HG03354 (cell line): ENCODE data around the gene A2ML1.
"Not testable (repeated sequence)": the region's sequence is repeated elsewhere in the genome, so short reads cannot be mapped to it uniquely, and the experiment has no call there.

ENCODE experiments used
- ATAC-seq: cut with Tn5 transposase; IDR thresholded peaks from one replicate; pipeline ENCODE4 v1.9.1; 2021; ENCODE audit warnings: mild to moderate bottlenecking; ENCODE audit not compliant: unreplicated experiment, poor library complexity, severe bottlenecking

Gene A2ML1

GRCh38 chr12:8813572-8814357 lies 8.7 kb upstream of the A2ML1 start:
- ATAC-seq: no peak

- ATAC-seq: no peak
Measured at GRCh38 chr12:8816448-8817050, 5.9 kb upstream of the A2ML1 start.

GRCh38 chr12:8817856-8818255 lies 4.6 kb upstream of the A2ML1 start:
- ATAC-seq: no peak

- no peak for ATAC-seq
Measured at GRCh38 chr12:8818526-8818925, 3.9 kb upstream of the A2ML1 start.

GRCh38 chr12:8819666-8819980 lies 2.8 kb upstream of the A2ML1 start:
- ATAC-seq: no peak

GRCh38 chr12:8820676-8821407 lies 1.6 kb upstream of the A2ML1 start:
- ATAC-seq: not testable (repeated sequence)

- ATAC-seq: no peak
Measured at GRCh38 chr12:8821591-8821990, 830 bp upstream of the A2ML1 start.

- no peak for ATAC-seq
Measured at GRCh38 chr12:8823565-8824300, 1.3 kb downstream of the A2ML1 start.

- ATAC-seq: no peak
Measured at GRCh38 chr12:8827551-8828256, 5.3 kb downstream of the A2ML1 start.

GRCh38 chr12:8828257-8829124 lies 6.1 kb downstream of the A2ML1 start:
- ATAC-seq: no peak

- ATAC-seq: no peak
Measured at GRCh38 chr12:8829125-8829518, 6.7 kb downstream of the A2ML1 start.

- ATAC-seq: no peak
Measured at GRCh38 chr12:8829621-8830020, 7.2 kb downstream of the A2ML1 start.

GRCh38 chr12:8831116-8831515 lies 8.7 kb downstream of the A2ML1 start:
- no peak for ATAC-seq

- ATAC-seq: no peak
Measured at GRCh38 chr12:8832500-8832899, 10.1 kb downstream of the A2ML1 start.

GRCh38 chr12:8834230-8834629 lies 11.8 kb downstream of the A2ML1 start:
- no peak for ATAC-seq

- no peak for ATAC-seq
Measured at GRCh38 chr12:8837291-8837690, 14.9 kb downstream of the A2ML1 start.

GRCh38 chr12:8840321-8840720 lies 17.9 kb downstream of the A2ML1 start:
- ATAC-seq: no peak

- ATAC-seq: no peak
Measured at GRCh38 chr12:8840938-8841633, 18.7 kb downstream of the A2ML1 start.
